Anterior cingulate cortex (tissue), 58 donors: ENCODE measurements around the gene PSD.

ENCODE experiments used
- DNase-seq, 58 donors: peaks; one replicate each; lab custom pipeline; 2025; lab: John Stamatoyannopoulos, UW

Gene PSD

GRCh38 chr10:102421757-102422512 is 3.4 kb upstream of the PSD start:
- peak in 5 of 58 donors; percentile 19 to 50 (median 33) for DNase-seq

- DNase-seq: peak in 1 of 58 donors; percentile 57
Observed at GRCh38 chr10:102421507-102421756, 2.8 kb upstream of the PSD start.

- DNase-seq: peak; percentile 74 to 97 (median 94)
Observed at GRCh38 chr10:102420714-102421506, 2.3 kb upstream of the PSD start, which contains the start of gene FBXL15. Gene FBXL15 (plus strand): TSS chr10:102420836. CDS start chr10:102421130, 294 bp downstream.

GRCh38 chr10:102420181-102420713 is 1.7 kb upstream of the PSD start:
- no peak for DNase-seq

- DNase-seq: peak in 54 of 58 donors; percentile 16 to 83 (median 66)
Observed at GRCh38 chr10:102419269-102420180, 940 bp upstream of the PSD start.

GRCh38 chr10:102416695-102417094 is 1.9 kb downstream of the PSD start:
- DNase-seq: no peak

GRCh38 chr10:102416283-102416682 is 2.3 kb downstream of the PSD start:
- DNase-seq: no peak

GRCh38 chr10:102414749-102415148 is 3.8 kb downstream of the PSD start:
- no peak for DNase-seq

- DNase-seq: no peak
Observed at GRCh38 chr10:102413806-102414561, 4.6 kb downstream of the PSD start.

- peak in 27 of 58 donors; percentile 8 to 71 (median 33) for DNase-seq
Observed at GRCh38 chr10:102413053-102413705, 5.4 kb downstream of the PSD start.

- DNase-seq: no peak
Observed at GRCh38 chr10:102412293-102412692, 6.3 kb downstream of the PSD start.

GRCh38 chr10:102411341-102412255 is 7.0 kb downstream of the PSD start:
- no peak for DNase-seq

GRCh38 chr10:102410429-102411073 is 8.0 kb downstream of the PSD start:
- peak in 45 of 58 donors; percentile 16 to 77 (median 44) for DNase-seq

- DNase-seq: peak in 1 of 58 donors; percentile 51
Observed at GRCh38 chr10:102409604-102410428, 8.8 kb downstream of the PSD start.

GRCh38 chr10:102408728-102409603 is 9.6 kb downstream of the PSD start:
- DNase-seq: peak in 50 of 58 donors; percentile 17 to 89 (median 58)
